Stimulated activated CD4-positive, alpha-beta T cell treated with anti-CD3 and anti-CD28 coated beads, TNF-alpha, amount 100 ng/mL, for 1 hour (primary cell): ENCODE data around the gene NOTCH1.
"Not testable (repeated sequence)": the region's sequence is repeated elsewhere in the genome, so short reads cannot be mapped to it uniquely, and the experiment has no call there.

Source experiments
- DNase-seq, 3 donors: peaks; one replicate each; pipeline ENCODE4 v3.0.0-alpha.2; 2020; ENCODE audit warnings: low read depth in 3 of 3, low spot score in 1 of 3

The NOTCH1 gene

DNA sequence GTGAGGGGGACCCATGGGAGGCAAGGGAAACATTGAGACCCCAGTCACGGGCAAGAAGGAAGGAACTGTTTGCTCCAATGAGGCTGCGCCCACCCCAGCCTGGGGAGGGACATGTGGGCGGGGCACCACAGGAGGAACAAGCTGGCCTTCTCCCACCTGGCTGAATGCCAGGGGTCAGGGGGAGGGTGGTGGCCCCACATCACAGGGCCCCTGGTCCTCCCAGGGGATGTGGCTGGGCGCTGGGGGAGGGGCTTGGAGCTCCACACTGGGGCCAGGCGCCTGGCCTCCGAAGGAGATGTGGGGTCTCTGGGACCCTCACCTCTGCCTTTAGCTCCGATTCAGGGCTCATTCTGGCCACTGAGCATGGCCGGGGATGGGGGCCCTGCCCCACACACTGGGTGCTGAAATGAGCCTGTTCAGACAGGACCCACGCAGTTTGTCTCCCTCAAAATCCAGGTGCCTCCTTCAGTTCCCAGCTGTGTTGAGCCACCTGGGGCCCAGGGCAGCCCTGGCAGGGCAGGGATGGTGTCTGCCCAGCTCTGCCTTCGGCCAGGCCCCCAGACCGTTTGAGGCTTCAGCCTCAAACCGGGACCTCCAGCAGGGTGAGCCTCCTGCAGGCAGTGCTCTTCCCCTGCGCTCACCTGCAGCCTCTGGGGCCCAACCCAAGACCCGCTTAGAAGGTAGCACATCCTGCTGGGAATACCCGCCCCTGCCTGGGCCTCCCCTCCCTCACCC, 33.2 kb upstream of the NOTCH1 start:
- DNase-seq, result no peak

DNA sequence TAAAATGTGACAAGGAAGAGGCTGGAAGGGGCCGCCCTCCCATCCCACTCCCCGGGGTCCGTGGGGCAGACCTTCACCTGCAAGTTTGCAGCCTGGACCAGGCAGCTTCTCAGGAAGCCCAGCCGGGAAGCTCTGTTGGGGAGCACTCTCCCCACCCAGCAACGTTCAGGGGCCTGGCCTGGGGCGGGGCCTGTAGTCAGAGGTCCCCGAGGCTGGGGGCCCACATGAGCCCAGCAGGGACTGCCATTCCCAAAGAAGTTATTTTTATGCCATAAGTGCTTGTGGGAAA, 32.7 kb upstream of the NOTCH1 start:
- DNase-seq, result no peak

DNA sequence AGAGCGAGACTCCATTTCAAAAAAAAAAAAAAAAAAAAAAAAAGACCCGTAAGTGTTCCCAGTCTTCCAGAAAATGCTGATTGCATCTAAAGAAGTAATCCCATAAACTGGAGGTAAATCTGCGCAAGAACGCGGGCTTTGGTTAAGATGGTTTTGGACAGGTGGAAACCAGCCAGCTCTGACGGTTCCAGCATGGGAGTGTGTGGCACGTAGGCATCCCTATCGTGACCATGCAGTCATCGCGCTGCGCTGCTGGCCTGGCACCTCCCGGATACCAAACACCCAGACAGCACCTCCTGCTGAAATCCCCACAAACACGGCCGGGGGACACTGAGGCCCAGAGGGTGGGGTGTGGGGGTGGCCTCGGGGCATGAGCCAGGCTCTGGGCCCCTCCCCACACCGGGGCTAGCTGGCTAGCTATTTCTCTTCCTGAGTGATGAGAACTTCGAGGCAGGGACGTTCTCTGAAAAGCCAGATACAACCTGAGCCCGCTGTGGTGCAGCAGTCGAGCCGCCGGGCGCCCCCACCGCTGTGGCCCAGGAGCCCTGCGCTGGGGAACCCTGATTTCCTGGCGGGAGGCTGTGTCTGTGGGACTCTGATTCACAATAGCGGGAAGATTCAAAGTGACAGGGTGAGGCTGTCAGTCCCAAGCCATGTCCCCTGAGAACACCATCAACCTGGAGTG, 32.2 kb upstream of the NOTCH1 start:
- DNase-seq, result no peak

DNA sequence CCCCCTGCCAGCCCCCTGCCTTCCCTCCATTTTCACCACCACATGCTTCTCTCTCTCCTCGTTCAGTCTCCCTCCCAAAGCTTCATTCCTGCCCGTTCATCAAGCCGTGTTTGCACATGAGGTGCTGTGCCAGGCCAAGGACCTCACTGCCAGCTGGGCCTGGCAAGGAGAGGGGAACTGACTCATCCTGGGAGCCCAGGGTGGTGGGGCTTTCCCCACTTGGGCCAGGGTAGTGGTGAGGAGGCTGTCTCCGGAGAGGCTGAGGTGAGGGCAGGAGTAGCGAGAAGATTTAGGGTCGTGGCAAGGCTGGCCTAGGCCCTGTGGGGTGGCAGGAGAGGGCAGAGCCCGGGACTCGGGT, 30.4 kb upstream of the NOTCH1 start:
- DNase-seq, result no peak

DNA sequence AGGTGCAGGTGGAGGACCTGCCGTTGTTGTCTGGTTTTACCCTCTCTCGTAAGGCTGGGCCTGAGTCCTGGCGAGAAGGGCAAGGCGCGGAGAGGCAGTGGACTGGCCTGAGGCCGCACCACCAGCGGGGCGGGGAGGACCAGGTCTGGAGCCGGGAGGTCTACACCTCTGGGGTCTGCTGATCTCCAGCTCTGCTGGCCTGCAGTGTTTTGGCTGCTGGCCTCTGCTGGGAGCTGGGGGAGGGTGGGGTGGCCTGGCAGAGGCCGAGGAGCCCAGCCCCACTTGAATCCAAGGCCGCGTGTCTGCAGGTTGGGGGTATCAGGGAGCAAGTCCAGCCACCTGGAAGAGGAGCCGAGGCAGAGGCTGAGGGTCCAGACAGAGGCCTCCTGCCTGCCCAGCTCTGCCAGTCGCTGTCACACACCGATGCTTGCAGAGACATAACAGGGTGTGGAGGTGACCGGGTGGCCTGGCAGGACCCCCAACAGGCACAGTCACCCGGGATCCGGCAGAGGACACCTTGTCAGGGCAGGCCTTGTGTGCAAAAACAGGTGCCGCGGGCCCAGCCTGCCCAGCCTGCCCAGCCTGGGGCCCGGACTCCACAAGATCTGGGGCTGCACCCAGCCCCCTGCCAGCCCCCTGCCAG, 29.9 kb upstream of the NOTCH1 start:
- DNase-seq, result no peak

DNA sequence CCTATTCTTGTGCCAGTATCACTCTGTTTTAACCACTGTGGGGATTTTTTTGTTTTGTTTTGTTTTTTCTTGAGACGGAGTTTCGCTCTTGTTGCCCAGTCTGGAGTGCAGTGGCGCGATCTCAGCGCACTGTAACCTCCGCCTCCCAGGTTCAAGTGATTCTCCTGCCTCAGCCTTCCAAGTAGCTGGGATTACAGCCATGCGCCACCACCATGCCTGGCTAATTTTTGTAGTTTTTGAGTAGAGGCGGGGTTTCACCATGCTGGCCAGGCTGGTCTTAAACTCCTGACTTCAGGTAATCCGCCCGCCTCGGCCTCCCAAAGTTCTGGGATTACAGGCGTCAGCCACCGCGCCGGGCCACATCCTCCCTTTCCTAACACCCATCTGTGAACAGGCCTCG, 28.8 kb upstream of the NOTCH1 start:
- DNase-seq, result not testable (repeated sequence)

DNA sequence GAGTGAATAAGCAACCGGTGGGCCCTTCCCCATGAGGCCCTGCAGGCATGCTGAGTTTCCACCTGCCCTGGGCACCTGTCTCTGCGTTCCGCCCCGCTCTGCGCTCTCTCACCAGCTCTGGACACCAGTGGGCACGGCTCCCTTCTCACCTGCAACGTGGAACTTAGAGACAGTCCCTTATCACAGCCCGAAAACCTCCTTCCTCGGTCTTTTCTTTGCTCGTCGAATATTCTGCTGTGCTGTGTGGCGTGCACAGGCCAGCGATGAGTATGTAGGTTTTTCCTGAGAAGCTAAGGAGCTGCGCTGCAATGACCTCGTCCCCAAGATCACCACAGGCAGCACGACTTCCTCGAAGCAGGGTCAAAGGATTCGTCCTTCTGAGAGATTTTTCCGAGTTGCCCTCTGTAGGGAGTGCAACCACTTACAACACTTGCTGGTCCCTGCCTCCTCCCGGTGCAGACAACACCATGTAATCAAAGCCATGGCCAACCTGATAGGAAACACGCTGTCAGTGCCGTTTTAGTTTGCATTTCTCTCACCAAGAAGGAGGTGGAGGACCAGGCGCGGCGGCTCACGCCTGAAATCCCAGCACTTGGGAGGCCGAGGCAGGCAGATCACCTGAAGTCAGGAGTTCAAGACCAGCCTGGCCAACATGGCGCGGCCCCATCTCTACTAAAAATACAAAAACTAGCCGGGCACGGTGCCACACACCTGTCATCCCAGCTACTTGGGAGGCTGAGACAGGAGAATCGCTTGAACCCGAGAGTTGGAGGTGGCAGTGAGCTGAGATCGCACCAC, 27.2 kb upstream of the NOTCH1 start:
- DNase-seq, result no peak

DNA sequence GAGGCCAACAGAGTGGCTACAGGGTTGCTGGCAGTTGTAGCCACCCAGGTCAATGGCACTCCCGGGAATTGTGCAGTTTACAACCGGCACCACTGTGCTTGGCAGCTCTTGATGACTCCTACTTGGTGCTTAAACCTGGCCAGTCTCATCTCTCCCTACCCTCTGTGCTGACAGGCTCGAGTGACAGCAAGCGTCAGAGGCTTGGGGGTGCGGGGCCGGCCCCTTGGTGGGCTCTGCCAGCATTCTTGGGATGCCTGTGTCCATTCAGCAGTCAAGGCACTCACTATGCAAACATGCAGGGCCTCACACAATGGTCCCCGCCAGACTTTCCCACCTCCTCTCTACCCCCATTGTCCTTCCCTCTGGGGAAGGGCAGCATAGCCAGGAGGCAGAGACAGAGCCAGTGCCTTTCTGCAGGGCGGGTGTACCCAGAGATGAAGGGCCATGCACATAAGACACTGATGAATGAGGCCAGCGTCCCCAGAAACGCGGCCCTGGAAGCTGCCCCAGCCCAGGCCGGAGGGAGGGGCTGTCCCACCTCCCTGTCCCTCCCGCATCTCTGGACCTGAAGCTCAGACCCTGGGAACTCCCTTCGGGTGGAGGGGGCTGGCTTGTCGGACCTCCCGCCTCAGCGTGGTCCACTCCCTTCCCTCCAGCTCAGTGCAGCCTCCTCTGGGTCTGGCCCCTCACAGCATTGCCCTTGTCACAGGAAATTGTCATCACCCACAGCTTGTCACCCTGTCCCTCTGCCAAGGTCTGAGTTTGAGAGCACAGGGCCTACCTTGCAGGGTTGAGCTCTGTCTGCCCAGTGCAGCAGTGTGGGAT, 26.4 kb upstream of the NOTCH1 start:
- DNase-seq, result no peak

DNA sequence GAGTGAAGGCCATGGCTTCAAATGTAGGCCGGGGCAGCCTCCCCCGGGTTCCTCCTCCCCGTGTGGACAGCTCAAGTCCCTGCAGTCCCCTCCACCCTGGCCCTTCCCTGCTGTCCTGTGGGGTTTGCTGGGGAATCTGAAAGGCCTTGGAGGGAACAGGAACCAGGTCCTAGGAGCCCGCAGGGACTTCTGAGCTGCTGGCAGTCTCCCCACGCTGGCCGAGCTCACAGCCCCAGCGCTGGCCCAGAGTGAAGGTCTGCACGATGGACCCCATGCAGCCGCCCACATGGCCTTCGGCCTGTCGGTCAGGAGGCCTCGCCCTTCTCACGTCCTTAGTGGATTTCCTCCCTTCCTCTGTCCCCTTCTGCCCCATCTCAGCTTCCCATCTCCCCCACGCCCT, 25.7 kb upstream of the NOTCH1 start:
- DNase-seq, result no peak

DNA sequence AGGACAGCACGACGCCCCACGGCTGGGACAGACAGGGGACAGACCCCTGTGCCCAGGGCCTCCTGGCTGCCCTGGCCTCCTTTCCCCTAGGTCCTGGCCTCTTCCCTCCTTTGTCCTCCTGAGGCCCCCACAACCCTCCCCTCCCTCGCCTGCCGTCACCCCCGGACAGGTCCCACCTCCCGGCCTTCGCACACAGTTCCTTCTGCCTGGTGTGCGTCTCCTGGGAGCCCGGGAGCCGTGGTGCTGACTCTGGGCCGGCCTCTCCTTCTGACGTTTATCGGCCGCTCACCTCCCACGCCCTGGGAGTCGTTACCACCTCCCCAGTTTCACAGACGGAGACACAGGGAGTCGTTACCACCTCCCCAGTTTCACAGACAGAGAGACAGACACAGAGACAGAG, 25.1 kb upstream of the NOTCH1 start:
- no peak for DNase-seq

DNA sequence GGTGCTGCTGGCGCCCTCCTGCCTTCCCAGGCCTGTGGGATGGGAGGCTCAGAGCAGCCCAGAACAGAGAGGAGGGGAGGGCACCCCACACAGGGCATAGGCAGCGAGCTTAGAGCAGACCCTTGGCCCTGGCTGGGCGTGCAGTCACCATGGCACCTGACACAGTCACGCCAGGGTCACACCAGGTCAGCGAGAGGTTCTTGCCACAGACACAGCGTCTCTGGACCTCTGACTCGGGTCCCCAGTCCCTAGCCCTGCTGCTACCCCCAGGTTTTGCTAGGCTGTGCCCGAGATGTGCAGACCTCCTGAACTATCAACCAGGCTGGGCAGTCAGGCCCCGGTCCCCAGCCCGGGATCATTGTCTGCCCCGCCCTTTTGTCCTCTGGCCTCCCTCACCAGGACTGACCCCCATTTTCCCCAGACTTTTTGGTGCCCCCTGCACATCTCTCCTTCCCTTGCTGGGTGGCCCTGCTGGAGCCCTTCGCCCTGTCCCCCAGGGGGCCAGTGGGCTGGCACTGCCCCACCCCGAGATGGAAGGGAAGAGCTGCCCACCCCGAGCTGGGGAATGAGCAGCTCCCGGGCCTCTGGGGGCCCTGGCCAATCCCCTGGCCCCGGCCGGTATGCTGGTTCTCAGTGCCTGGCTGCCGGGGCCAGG, 24.5 kb upstream of the NOTCH1 start:
- no peak for DNase-seq

DNA sequence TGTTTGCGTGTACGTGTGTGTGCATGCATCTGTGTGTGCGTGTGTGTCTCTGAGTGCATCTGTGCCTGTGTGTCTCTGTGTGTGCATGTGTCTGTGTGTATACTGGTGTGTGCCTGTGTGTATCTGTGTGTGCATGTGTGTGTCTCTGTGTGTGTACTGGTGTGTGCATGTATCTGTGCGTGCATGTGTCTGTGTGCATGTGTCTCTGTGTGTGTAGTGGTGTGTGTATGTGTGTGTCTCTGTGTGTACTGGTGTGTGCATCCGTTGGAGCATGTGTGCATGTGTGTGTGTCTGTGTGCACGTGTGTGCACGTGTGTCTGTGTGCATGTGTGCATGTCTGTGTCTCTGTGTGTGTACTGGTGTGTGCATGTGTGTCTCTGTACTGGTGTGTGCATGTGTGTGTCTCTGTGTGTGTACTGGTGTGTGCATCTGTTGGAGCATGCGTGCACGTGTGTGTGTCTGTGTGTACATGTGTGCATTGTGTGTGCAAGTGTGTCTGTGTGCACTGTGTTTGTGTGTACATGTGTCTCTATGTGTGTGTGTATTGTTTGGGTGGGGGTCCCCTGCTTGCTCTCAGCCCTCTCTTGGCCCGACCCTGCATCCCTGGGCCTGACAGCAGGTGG, 23.8 kb upstream of the NOTCH1 start:
- DNase-seq, result no peak

DNA sequence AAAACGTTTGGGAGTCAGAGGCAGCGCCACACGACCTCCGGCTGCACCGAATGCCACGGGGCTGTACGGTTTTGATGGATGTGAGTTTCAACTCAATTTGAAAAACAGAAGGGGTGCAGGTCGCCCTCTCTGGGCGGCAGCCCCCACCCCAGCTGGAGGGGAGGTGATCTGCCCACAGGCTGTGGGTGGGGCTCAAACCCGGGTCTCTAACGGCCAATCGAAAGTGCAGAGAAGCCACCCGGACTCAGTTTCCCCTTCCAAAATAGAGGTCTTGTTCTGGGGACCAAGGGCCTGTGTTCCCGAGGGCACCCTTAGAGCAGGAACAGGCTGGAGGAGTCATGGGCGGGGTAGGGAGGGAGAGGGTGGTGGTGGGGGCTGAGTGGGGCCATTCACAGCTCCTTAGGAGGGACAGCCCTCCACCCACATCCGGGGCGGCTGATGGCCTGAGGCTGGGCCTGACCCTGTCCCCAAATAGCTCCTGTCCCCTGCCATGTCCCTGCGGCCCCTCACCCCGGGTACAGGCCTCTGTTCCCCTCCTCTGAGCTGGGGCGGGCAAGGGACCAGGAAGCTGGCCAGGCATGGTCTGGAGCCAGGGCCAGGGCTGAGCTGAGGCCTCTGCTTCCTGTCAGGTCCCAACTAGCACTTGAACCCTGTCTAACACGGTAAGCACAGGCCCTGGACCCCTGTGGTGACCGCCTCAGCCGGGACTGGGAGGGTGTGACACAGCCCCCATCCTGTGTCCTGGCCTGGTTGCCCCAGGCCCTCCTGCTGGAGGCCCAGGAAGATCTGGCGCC, 22.6 kb upstream of the NOTCH1 start:
- DNase-seq, result no peak

DNA sequence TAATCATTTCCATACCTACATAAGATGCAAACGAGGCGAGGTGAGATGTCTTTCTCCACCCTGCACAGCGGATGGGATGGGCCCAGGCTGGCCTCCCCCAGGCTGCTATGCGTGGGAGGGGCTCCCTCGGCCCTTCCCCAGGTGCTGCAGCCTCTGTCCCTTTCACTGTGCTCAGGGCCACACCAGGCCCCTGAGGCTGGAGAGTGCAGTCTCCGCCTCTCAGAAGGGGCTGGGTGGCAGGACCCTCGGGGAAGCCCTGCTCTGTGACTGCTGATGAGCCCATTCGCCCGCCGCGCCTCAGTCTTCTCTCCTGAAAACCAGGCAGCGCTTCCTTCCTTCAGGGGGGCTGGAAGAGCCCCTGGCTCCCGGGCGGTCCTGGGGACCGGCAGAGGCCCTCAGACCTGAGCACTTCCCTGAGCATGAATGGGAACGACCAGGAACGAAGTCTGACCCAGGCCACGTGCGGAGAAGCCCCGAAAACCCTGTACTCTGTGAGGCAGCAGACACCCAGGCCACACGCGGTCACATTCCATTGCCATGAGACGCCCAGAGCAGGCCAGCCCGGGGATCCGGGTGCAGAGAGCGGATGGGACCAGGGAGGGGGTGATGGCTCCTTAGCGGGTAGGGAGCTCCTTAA, 21.9 kb upstream of the NOTCH1 start:
- DNase-seq, result no peak

DNA sequence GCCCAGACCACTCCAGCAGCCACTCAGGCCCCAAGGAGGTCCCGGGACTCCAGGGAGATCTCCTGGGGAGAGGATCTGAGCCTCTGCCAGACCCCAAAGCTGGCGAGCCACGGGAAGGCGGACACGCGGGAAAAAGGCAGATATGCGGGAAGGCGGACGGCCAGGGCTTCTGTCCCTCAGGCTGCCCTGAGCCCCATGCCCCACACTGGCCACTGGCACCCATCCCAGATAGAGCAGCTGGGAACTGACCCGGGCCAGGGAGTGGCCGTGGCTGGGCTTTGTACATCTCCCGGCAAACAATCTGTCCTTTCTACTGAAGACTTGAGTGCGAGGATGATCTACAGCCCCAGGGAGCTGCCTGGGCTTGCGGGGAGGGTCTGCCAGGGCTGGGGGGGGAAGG, 21.1 kb upstream of the NOTCH1 start:
- no peak for DNase-seq

DNA sequence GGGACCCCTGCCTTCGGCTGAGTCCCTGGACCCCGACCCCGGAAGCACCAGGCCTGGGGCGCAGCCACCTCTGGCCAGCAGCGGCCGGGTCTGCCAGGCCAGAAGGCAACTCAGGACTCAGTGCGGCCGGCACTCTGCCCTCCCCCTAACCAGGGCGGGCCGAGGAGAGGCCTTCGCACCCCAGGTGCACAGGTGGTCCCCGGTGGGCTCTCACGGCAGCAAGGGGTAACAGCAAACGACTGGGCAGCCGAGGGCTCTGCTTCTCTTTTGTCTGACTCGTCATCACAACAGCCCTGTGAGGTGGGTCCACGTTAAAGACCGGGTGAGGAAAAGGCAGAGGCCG, 20.7 kb upstream of the NOTCH1 start:
- no peak for DNase-seq

DNA sequence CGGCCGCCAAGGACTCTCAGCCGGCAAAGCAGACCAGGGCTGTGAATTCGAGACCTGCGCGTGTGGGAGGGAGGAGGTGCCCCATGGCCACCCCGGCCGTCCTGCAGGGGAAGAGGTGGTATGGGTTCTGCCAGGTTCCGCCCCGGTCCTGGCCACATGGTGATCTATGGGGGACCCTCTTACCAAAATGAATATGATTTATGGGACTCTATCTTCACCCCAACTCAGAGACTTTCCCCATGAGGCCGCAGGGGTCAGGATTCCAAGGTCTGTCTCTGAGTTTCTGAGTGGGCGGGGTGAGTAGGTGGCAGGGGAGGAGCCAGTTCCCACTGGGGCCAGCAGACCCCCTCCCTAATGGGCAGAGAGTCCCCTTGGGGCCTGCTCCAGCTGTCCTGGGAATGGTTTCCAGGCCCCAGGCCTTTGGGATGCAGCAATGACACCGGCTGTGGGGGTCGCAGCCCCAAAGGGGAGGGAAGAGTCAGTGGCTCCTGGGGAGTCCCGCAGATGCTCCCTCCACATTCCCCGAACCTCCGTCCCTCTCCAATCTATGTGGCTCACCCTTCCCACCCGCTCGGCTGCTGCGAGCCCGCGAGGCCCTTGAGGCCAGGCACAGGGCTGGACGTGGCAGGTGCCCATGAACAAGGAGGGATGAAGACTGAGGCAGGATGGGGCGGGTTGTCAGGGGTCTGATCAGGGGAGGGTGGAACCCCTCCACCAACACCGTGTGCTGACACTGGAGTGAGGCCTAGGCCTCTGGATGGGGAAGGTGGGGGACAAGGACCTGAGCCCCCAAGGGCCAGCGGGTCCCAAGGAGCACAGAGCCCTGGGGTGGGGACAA, 20.1 kb upstream of the NOTCH1 start:
- DNase-seq, result no peak

DNA sequence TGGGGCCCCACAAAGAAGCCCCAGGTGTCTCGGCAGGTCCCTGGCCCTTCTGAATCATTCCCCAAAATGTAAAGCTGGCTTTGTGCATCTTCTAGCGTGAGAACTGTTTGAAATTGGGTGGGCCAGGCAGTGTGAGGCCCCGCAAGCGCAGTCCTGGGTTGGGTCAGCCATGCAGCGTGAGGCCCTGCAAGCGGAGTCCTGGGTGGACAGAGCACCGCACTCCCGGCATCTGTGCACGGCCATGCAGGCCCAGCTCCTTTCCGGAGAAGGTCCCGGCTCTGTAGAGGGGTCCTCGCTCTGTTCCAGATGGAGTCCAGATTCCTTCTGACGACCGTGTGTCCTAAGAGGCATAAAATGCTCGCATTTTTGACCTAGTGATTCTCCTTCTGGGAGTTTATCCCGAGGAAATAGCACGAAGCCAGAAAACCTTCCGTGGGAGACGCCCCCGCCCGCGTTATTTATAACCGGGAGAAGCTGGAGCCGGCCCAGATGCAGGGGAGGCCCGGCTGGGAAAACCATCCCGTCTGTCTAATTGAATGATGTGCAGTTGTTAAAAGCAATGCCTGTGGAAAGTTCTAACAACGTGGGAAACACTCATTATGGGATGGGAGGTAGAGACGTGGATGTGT, 19.4 kb upstream of the NOTCH1 start:
- DNase-seq, result no peak
